DND-41 (cell line): Measurements from ENCODE around the gene ARSA.

Source experiments
- CTCF ChIP-seq: IDR thresholded peaks from 2 replicates; pipeline ENCODE4 v1.5.1; 2012; ENCODE audit warnings: borderline replicate concordance, low read length, moderate library complexity, mild to moderate bottlenecking; ENCODE audit not compliant: poor library complexity, severe bottlenecking; ENCODE audit errors: extremely low read depth
- EZH2 ChIP-seq: IDR thresholded peaks from 3 replicates; pipeline ENCODE4 v1.6.1; 2012; ENCODE audit warnings: borderline replicate concordance, low read depth, mild to moderate bottlenecking, moderate library complexity, low read length, inconsistent platforms; ENCODE audit not compliant: severe bottlenecking

GRCh38 chr22:50676180-50676636 lies 48.3 kb upstream of the ARSA start:
- TF ChIP-seq EZH2 (no peak), CTCF (no peak)
